ENCODE measurements around the gene EEFSEC.

EEFSEC gene

DNA sequence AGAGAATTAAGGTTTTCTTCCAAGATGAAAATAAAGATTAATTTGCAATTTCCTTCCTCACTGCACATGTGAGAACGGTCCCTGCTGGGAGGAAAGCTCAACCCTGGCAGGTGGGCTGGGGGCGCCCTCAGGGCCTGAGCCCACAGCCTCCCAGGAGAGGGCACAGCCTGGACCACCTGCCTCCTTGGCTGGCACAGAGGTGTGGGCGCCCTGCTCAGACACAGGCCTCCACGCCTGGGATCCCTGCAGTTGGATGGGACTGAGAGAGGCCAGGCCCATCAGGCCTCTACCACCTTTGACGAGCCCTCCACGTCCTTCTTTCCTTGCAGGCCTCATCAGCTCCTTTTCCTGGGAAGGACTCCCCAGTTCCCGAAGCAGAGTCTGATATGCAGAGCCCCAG lies 267.0 kb downstream of the EEFSEC start:
- no peak for DNase-seq

DNA sequence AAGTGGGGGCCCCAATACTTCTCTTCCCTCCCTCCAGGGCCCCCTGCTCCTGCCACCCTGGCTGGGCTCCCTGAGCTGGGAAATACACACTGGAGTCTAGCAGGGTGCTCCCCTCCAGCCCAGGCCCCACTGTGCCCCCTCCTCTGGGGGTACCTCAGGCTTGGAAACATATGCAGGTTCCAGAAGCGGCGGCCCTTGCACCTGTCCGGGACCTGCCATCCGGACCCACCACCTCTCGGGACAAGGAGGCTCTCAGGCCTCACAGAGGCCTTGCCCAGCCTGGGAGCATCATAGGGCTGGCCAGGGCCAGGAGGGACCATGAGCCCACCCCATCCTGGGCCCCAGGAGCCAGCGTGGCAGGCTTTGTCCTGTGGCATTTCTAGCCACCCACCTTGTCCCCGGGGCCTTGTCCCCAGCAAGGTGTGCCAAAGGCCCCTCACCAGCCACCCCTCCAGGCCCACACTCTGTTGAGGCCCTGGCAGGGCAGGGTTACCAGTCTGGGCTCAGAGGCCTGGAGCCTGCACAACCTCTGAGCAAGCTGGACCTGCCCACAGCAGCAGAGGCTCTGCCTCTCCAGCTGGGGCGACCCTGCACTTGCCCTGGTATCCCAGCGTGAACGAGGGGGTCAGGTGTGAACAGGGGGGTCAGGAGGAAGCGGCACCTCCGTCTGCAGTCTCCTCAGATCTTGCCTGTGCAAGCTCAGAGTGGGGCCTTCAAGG lies 267.6 kb downstream of the EEFSEC start:
- DNase-seq = no peak

DNA sequence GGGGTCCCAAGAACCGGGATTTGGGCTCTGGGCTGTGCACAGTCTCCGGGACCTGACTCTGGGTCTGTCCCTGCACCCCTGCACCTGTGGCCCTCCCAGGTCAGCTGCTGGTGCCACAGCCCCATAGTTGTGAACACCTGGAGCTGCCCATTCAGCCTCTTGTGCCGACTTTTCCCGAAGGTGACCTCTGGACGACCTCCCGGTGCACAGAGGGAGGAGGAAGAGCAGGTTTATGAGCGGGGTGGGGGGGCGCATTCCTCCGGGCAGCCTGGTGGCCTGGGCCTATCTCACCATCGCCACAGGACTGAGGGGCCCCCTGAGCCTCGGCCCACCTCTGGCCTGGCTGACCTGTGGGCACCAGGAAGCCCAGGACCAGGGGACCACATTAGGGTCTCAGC lies 268.2 kb downstream of the EEFSEC start:
- DNase-seq = no peak

DNA sequence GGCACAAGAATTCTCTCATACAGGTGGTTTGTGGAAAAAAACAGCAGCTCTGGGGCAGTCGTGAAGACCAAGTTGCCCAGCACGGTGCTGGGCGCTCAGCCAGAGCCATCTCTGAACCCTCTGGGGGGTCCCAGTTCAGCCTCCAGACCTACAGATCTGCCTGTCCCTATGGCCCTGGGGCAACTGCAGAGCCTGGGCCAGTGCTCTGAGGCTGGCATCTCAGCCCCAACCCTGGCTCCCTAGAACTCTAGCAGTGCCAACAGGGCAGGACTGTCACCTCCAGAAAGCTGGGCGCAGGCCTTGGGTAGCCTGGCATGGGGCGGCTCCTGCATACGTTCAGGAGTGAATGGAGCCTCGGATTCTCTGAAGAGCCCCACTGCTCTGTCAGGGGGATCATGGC lies 268.7 kb downstream of the EEFSEC start:
- no peak for DNase-seq

DNA sequence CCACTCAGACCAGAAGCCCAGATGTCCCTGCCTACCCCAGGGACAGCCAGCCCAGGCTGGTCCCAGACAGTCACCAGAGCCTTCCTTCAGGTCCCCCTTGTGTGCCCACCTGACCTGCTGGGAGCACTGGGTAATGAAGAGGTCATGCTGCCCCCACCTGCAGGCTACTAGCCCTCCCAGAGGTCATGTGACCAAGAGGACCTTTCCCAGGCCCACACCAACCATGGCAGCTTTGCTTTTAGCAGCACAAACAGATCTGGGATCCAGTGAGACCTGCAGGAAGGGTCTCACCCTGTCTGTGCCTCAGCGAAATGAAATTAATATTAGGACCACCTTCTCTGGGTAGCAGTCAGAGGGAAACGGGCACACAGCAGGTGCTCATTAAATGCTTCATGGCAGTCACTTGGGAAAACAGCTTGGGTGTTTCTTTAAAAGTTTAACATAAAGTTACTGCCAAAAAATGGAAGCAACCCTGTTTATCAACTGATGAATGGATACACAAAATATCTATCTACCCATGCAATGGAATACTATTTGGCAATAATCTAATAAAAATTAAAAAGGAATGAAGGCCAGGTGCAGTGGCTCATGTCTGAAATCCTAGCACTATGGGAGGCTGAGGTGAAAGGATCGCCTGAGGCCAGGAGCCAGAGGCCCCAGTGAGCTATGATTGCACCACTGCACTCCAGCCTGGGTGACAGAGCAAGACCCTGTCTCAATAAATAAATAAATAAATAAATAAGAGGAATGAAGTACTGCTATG lies 269.7 kb downstream of the EEFSEC start:
- no peak for DNase-seq

DNA sequence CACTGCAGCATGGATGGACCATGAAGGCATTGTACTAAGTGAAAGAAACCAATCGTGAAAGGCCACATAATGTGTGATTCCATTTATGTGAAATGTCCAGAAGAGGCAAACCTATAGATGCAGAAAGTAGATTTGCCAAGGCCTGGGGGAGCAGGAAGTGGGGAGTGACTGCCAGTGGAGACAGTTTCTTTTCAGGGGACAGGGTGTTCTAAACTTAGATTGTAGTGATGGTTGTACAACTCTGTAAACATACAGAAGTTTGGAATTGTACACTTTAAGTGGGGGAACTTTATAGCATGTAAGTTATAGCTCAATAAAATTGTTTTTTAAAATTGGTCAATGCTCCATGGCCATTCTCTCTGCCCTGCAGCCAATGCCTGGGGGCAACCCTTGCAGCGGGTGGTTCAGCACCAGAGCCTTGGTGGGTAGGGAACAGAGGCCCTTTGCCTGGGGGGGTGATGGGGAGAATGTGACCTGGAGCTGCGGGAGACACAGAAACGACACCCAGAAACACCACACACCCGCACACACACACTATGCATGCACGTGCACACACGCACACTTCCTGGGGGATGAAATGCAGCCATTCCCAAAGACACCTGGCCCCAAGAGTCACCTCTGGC lies 270.4 kb downstream of the EEFSEC start:
- DNase-seq = no peak

DNA sequence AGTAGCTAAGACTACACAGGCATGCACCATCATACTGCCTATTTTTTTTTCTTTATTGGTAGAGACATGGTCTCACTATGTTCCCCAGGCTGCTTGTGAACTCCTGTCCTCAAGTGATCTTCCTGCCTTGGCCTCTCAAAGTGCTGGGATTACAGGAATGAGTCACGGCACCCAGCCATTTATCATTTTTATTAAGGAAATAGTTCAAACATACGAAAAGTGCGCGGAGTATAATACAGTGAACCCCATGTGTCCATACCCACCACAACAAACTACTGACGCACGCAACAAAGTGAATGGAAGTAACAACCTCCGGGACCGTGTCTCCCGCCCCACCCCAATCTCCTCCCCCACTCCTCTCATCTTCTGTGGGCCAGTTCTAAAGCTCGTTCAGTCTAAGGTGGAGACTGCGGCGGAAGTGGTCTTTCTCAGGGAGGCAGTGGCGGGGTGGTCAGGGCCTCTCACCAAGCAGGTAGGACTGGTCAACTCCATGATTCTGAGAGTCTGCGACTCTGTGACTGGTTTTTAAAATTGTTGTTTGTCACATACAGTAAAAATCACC lies 271.3 kb downstream of the EEFSEC start:
- no peak for DNase-seq

DNA sequence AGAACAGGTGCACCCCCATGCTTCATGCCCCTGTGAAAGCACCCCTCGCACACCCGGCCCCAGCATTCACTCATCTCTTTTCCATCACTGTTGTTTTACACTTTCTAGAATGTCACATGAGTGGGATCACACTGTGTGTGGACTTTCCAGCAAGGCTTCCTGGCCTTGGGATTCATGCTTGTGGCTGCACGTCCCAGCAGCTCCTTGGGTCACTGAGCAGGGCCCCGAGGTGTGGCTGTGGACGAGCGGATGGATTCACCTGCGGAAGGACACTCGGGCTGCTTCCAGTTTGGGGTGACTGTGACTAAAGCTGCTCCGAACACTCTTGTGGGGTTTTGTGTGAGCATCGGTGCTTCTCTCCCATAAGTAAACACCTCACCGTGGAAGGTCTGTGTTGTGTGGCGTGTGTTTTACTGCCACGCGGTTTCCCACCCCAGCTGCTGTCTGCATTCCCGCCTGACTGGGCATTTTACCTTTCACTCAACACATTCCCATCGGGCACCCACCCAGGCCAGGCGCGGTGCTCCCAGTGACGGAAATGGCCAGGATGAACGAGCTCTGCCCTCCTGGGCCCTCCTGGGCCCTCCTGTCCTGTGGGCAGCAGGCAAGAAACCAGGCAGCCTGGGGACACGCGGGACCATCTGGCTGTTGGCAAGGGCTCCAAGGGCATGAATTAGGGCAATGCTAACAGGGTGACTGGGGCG lies 272.0 kb downstream of the EEFSEC start:
- no peak for DNase-seq

DNA sequence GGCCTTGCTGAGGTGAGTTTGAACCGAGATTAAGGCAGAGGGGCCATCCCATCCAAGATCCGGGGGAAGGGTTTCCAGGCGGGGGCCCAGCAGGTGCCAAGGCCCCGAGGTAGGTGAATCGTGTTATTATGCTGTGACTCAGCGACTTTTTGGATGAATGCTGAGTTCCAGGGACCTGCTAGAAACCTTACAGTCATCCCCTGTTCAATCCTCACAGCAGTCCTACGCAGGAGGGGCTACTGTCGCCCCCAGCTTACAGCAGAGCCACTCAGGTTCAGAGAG lies 272.5 kb downstream of the EEFSEC start:
- no peak for DNase-seq

DNA sequence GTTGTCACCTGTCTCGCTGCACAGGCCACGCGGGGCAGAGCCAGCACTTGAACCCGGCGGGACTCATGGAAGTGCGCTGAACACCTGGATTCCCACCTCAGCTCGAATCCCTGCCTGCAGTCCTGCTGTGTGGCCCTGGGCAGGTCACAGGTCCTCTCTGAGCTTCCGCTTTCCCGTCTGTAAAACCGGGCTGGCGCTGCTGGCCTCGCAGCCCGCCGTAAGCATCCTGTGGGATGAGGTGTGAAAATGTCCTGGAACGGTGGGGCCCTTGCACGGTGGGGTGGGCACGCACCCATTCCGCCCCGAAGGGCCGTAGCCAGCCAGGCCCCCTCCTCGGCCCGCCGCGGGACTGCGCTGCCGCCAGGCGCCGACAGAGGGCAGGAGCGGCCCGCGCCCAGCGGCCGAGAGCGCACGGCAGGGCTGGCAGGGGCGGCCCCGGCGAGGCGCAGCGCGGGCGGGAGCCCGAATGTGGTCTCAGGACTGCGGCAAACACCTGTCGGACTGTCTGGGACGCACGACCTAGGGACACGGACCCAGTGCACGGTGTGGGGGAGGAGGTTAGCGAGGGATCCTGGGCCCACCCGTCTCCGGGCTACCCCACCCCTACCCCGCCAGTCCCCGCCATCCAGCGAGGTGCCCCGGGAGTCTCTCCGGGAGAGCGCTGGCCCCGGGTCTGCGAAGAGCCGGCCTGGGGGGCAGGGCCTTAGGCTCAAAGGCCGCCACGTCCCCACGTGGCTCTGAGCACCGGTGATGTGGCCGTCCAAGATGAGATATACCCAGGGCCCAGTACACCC lies 273.0 kb downstream of the EEFSEC start:
- peak; percentile 98 for DNase-seq

DNA sequence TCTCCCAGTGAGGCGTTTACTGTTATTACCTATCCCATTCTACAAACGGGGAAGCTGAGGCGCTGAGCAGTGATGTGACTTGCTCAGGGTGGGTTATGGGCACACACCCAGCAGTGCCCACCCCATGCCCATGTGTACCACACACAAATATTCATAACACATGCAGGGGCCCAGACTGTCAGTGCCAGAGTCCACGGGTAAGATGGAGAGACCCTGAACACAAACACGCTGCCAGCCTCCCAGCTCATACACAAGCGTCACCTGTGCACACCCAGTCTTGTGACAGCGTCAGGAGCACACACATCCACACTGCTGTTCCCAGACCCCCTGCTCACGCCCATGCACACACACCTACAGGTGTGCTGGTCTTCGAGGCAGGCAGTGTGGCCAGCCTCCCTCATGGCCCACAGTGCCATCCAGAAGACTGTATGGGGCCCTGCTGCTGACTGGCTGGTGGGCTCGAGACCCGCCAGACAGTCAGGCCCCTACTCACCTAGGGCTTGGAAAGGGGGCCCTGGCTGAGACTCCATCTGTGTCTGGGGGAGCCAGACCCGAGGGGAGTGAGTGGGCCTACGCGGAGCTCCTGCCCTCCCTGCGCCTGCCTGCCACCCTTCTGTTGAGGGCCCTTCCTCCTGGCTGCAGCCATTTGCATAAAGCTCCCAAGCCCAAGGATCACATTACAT lies 274.0 kb downstream of the EEFSEC start:
- DNase-seq = no peak

DNA sequence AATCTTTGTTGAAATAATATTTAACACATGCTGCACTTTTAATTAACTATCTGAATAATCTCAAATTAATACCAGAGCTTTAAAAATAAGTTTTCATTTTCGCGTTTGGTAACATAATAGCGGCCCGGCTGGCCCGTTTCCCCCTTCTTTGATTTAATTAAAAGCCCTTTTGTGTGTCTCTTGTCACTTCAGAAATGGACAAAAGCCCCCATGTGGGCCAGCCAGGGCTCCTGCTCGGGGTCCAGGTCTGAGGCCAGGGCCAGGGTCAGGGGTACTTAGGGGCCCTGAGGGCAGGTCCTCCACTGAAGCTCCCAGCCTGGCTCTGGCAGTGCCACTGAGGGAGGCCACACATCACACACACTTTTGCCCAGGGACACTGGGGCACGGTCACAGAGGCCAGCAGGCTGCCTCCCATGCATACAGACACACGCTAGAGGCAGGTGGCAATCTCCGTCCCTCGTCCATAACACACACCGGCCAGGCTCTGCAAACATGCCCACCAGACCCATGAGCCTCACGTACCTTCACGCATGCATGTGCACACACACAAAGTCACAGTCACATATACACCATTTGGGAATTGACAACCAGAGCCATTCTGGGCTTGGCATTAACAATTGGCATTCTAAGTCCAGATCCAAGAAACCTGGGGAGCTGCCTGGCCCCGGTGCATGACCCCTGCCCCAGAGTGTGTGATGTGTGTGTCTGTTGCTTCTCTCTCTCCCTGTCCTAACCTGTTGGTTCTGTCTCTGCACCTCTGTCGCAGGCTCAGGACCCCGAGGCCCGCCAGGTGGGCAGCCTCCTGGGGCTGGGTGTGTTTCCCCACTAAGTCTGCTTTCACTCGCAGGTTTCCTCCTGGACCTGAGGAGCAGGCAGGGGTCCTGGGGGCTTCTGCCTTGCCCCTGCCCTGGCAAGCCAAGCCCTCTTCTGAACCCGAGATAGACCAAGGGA lies 274.9 kb downstream of the EEFSEC start:
- DNase-seq = no peak

DNA sequence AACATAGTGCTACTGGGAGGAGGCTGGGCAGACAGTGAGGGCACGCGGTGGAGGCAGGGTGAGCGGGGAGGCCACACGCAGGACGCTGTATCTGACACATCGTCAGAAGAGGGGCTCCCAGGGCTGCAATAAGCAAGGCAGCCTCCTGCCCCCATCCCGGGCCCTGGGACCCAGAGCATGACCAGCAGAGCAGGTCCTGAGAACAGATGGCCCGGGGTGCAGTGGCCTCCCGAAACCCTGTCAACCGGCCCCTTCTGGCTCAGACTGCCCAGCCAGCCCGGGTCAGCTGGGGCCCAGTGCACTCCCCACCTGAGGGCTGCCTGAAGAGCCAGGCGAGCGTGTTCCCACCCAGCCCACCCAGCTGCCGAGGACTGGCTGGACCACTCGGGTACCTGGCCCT lies 276.0 kb downstream of the EEFSEC start:
- no peak for DNase-seq

DNA sequence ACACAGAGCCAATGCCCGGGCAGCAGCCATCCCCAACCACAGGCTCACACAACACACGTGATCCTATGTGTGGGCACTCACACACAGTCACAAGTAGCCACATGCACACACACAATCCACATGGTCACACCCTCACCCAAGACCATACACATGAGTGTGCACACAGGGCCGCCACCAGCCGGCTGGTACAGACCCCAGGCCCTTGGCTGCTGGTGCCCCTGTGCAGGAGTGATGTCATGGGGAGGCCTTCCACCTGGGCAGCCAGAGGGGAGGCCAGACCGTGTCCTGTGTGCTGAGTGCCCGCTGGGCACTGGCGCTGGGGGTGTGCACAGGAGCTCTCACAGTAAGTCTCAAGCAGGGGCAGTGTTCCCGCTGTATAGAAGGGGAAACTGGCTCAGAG lies 276.5 kb downstream of the EEFSEC start:
- DNase-seq = no peak

DNA sequence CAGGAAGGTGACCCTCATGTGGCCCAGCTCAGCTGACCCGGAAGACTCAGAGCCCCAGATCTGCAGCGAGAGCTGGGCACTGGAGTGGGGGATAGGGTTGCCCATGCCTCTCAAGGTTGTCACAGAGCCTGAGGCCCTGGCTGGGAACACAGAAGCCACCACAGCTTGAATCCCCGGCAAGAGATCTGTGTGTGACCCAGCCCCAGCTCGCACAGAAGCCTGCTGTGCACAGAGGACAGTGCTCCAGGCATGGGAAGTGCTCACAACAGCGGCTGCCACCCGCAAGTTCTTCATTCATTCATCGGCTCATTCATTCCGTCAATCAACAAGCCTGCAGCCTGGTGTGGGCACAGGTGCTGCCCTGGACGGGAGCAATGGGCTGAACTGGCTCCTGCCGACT lies 277.0 kb downstream of the EEFSEC start:
- no peak for DNase-seq

DNA sequence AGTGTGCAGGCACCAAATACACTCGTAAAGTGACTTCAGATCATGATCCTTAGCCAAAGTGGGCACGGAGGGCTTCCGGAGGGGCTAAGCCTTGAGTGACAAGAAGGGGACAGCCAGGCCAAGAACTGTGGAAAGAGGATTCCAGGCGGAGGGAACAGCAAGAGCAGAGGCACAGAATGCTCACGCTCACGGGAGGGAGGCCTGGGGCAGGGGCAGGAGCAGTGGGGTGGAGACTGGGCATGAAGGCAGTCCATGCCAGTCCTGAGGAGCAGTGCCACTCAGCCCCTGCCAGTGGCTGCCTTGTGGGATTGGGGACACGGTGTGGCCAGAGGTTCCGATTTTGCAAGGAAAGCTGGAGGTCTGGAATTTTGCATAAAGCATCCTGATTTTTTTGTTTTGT lies 277.4 kb downstream of the EEFSEC start:
- DNase-seq = no peak

DNA sequence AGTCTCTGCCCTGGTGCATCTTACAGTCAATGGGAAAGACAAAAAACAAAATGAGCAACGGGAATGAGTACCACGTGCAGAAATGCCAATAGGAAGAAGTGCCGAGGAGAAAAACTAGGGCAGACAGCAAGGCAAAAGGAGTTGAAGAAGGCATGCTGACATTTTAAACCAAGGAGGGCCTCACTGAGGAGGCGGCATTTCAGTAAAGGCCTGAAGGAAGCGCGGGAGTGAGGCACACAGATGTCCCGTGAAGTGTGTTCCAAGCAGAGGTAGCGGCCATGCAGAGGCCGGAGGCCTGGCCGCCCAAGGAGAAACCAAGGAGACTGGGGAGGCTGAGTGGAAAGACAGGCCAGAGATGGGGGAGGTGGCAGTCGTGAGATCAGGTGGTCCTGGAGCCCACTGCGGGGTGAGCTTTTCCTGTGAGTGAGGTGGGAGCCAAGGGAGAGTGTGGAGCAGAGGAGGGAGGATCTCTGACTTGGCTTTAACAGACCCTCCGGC lies 278.6 kb downstream of the EEFSEC start:
- DNase-seq = no peak

DNA sequence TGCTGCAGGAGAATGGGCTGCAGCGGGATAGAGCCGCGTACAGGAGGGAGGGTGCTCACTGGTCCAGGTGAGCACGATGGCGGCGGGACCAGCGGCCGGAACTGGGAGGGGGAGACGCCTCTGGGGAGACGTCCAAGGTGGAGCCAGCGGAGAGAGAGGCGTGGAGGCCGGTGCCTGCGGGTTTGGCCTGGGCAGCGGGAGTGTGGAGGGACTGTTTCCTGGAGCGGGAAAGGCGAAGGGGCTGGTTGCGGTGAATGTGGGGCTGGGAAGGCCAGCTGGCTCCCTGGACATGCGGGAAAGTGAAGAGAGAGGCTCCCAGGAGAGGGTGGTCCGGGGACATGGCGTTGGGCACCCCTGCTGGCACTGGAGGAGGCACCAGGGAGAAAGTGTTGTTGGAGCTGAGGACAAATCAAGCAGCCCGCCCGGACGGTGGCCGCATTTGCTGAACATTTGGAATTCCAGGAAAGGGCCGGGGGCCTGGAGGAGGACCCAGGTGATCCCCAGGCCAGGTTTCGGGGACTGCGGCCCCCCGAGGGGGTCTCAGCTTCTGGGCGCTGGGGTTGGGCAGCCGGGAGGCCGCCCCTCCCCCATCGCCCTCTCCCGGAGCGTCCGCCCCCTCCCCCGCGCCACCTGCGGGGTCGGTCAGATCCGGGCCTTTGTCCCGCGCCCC lies 279.2 kb downstream of the EEFSEC start:
- DNase-seq = no peak

DNA sequence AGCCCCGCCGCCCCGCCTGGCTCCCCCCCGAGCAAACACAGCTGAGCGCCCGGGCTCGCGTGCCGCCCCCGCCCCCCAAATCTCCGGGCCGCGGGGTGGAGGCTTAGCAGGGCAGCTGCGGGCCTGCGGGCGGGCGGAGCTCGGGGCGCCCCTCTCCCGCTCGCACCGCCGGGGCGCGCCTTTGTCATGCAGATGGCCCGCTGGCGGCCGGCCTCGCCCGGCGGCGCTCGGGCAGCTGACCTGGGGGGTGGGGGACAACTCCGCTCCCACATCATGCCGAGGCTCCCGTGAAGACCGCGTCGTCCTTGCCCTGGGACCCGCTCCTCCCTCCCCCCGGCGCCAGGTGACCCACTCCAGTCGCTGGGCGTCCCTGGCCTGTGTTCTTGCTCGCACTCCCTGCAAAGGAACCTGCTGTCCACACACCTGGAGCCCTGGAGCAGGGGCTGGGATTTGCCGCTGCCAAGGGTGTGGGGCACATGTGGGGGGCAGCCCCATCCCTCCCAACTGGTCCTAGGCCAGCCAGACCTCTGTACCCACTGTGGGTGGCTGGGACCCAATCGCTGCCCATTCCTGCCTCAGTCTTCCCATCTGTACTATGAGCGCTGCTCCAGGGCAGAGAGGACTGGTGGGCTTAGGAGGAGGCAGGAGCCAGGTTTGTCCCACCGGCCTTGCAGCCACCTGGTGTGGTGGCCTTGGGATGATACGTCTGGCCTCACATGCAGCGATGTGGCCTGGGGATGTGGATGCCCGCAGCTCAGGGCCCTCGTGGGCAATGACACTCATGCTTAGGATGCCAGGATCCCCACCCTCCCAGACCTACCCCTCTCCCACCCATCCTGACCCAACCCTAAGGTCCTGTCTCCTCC lies 279.9 kb downstream of the EEFSEC start:
- DNase-seq = no peak

Measured in 8988T (cell line).